Fibroblast of lung (primary cell): ENCODE data around the gene GABBR2. TPM values are rescaled to one million over a fixed set of nuclear protein-coding genes. Genes with fewer than 3 reads are reported as not detected.

Experiments
- DNase-seq, 2 donors: peaks; one replicate each; pipeline versions ENCODE4 v3.0.0 to v3.0.0-alpha.2; 2010; ENCODE audit warnings: low read depth in 2 of 2
- H2AFZ ChIP-seq: 2 replicates; pipeline ENCODE4 v1.5.1; 2012; ENCODE audit warnings: low read length, control low read depth, inconsistent platforms
- H3K27ac ChIP-seq: 2 replicates; pipeline ENCODE4 v1.5.1; 2011; ENCODE audit warnings: low read length, control low read depth; ENCODE audit not compliant: insufficient read depth
- H3K27me3 ChIP-seq: 2 replicates; pipeline ENCODE4 v1.5.1; 2011; ENCODE audit warnings: mild to moderate bottlenecking, low read length; ENCODE audit not compliant: control insufficient read depth, insufficient read depth
- H3K36me3 ChIP-seq: 2 replicates; pipeline ENCODE4 v1.5.1; 2011; ENCODE audit warnings: low read length; ENCODE audit not compliant: control insufficient read depth, insufficient read depth
- H3K4me1 ChIP-seq: 2 replicates; pipeline ENCODE4 v1.5.1; 2011; ENCODE audit warnings: low read length; ENCODE audit not compliant: control insufficient read depth, insufficient read depth; ENCODE audit errors: extremely low read depth
- H3K4me2 ChIP-seq: 2 replicates; pipeline ENCODE4 v1.5.1; 2011; ENCODE audit warnings: low read length, control low read depth; ENCODE audit not compliant: insufficient read depth; ENCODE audit errors: extremely low read depth
- H3K4me3 ChIP-seq, 4 experiments: fragments of 200-600 bp in 1 of 4; sonication (generic) in 1 of 4; replicated peaks in 1 of 4; 2 replicates each; pipeline ENCODE4 v1.5.1; 2011 to 2016; ENCODE audit warnings: low read length in 4 of 4, low read depth in 3 of 4, mild to moderate bottlenecking in 3 of 4, control low read depth in 2 of 4, inconsistent platforms in 1 of 4, mixed read lengths in 1 of 4; ENCODE audit not compliant: insufficient read depth in 1 of 4; ENCODE audit errors: control extremely low read depth in 1 of 4
- H3K79me2 ChIP-seq: 2 replicates; pipeline ENCODE4 v1.5.1; 2012; ENCODE audit warnings: mild to moderate bottlenecking, low read length, inconsistent platforms; ENCODE audit not compliant: control insufficient read depth, insufficient read depth
- H3K9ac ChIP-seq: 2 replicates; pipeline ENCODE4 v1.5.1; 2011; ENCODE audit warnings: mild to moderate bottlenecking, low read length, control low read depth; ENCODE audit not compliant: insufficient read depth
- H3K9me3 ChIP-seq: 2 replicates; pipeline ENCODE4 v1.5.1; 2012; ENCODE audit warnings: low read depth, low read length; ENCODE audit not compliant: control insufficient read depth, insufficient read depth
- H4K20me1 ChIP-seq: 2 replicates; pipeline ENCODE4 v1.5.1; 2011; ENCODE audit warnings: low read length; ENCODE audit not compliant: control insufficient read depth, insufficient read depth; ENCODE audit errors: extremely low read depth
- EZH2 ChIP-seq: IDR thresholded peaks from 2 replicates; pipeline ENCODE4 v1.5.1; 2012; ENCODE audit warnings: low read length, control low read depth, mild to moderate bottlenecking; ENCODE audit errors: missing control alignments
- polyA plus RNA-seq, 2 donors: library from polyadenylated mRNA; depleted of rRNA in 1 of 2; stranded (reverse) in 1 of 2; unstranded in 1 of 2; fragments of >200 nt; gene quantifications; 2 replicates each; pipeline ENCODE4 v1.2.1, GENCODE V29; 2011 to 2012; ENCODE audit warnings: missing spikeins in 1 of 2
- total RNA-seq: library from RNA; depleted of rRNA; stranded (reverse); fragments of >200 nt; gene quantifications from 2 replicates; pipeline ENCODE4 v1.2.1, GENCODE V29; 2014
- TF ChIP-seq, protein P1 (sequence below), 2 donors: IDR thresholded peaks in 1 of 2; conservative IDR thresholded peaks in 1 of 2; 1 replicate in 1 of 2; 2 replicates in 1 of 2; pipeline ENCODE4 v1.5.1; 2011 to 2012; ENCODE audit warnings: low read length in 2 of 2, control low read depth in 1 of 2, inconsistent platforms in 1 of 2, low read depth in 1 of 2, mild to moderate bottlenecking in 1 of 2

GABBR2 gene
- total and polyA plus RNA-seq, 2 donors (not counting 1 experiment from before 2014, with no cell fraction given): 0.32 to 0.33 TPM

DNA sequence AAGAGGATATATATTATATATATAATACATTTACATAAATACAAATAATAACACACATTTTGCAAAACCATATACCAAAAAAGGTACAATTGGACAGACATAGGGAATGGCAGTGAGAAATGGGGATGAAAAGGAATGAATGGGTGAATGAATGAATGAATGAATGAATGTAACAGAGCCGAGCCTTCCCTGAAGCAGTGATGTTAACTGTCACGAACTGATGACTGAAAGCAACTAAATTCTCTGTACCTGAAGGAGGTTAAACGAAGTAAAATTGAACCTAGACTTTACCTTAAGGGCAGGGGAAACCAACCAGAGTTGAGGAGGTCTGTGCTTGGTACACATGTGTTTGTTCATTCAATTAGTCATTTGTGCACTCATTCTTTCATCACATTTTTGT lies 283.7 kb downstream of the GABBR2 start:
- Histone ChIP-seq H3K4me2 (no peak overlapping the region), H3K4me1 (no peaks in the 10 kb centered on the region), H3K9me3 (no peaks in the 10 kb centered on the region), H3K27ac (no peak overlapping the region), H4K20me1 (no peaks in the 10 kb centered on the region), H3K4me3 (no peak overlapping the region), H3K36me3 (no peaks in the 10 kb centered on the region), H2AFZ (no peak overlapping the region), H3K79me2 (no peaks in the 10 kb centered on the region), H3K9ac (no peak overlapping the region), H3K27me3 (no peaks in the 10 kb centered on the region)
- DNase-seq: no peak
- TF ChIP-seq, protein P1, sequence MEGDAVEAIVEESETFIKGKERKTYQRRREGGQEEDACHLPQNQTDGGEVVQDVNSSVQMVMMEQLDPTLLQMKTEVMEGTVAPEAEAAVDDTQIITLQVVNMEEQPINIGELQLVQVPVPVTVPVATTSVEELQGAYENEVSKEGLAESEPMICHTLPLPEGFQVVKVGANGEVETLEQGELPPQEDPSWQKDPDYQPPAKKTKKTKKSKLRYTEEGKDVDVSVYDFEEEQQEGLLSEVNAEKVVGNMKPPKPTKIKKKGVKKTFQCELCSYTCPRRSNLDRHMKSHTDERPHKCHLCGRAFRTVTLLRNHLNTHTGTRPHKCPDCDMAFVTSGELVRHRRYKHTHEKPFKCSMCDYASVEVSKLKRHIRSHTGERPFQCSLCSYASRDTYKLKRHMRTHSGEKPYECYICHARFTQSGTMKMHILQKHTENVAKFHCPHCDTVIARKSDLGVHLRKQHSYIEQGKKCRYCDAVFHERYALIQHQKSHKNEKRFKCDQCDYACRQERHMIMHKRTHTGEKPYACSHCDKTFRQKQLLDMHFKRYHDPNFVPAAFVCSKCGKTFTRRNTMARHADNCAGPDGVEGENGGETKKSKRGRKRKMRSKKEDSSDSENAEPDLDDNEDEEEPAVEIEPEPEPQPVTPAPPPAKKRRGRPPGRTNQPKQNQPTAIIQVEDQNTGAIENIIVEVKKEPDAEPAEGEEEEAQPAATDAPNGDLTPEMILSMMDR (conservative IDR thresholded peaks at IDR 0.05 in 1 of 2, IDR thresholded peaks at IDR 0.05 in 1 of 2; ENCODE audit: low read depth in 1 of 2, low read length in 2 of 2): no peak
- TF ChIP-seq EZH2: no peak

DNA sequence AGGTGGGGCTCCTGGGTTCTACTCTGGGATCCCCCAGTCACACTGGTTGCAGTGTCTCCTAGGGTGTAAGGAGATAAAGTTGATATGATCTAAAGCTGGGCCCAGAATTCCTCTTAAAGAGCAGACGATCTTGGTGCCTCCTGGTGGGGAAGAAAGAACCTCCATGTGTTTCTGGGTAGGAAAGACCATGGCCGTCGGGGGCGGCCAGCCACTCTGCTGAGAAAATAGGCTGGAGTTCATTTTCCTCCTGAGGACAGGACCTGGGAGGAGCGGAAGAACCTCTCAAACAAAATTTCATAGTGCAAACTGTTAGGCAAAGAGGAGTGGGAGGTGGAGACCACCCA lies 289.5 kb downstream of the GABBR2 start:
- H3K79me2 ChIP-seq: no peaks in the 10 kb centered on the region
- no peaks in the 10 kb centered on the region for H3K9me3 ChIP-seq
- no peak overlapping the region for H3K4me2 ChIP-seq
- TF ChIP-seq, protein P1 (conservative IDR thresholded peaks at IDR 0.05 in 1 of 2, IDR thresholded peaks at IDR 0.05 in 1 of 2; ENCODE audit: low read depth in 1 of 2, low read length in 2 of 2): no peak
- no peak for TF ChIP-seq EZH2
- no peak overlapping the region for H3K4me3 ChIP-seq
- no peak overlapping the region for H3K9ac ChIP-seq
- no peak overlapping the region for H3K27ac ChIP-seq
- no peak overlapping the region for H2AFZ ChIP-seq
- H3K27me3 ChIP-seq: no peaks in the 10 kb centered on the region
- H3K36me3 ChIP-seq: no peaks in the 10 kb centered on the region
- no peak for DNase-seq
- H4K20me1 ChIP-seq: no peaks in the 10 kb centered on the region
- no peaks in the 10 kb centered on the region for H3K4me1 ChIP-seq

DNA sequence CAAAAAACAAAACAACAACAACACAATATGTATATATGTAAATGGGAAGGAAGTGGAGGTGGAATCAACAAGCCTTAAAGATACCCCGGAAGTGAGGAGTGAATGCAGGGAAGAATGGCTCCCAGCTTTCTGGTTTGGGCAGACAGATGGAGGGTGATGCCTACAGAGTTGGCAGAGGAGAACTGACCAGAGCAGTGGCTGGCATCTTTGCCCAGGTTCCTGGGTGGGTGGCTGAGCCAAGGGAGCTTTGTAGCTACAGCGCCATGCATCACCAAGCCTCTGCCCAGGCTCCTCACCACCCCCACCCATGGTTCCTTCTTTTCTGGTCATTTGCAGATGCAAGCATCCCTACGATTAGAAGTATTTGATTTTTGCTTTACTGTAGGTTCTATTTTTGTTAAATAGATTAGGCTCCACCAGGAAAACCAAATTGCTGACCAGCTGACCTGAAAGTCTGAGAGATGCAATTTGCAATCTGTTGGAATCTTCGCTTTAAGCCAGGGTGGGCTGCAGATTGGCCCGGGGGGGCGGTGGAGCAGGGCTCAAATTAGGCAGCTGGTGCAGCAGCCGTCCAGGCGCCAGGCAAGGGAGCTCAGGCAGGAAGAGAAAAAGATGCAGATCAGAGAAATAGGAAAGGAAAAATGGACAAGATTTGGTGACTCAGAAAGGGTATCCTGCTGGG lies 290.0 kb downstream of the GABBR2 start:
- H3K9ac ChIP-seq: no peak overlapping the region
- no peaks in the 10 kb centered on the region for H3K4me1 ChIP-seq
- no peaks in the 10 kb centered on the region for H3K36me3 ChIP-seq
- TF ChIP-seq, protein P1 (conservative IDR thresholded peaks at IDR 0.05 in 1 of 2, IDR thresholded peaks at IDR 0.05 in 1 of 2; ENCODE audit: low read depth in 1 of 2, low read length in 2 of 2): no peak
- TF ChIP-seq EZH2: no peak
- H3K27me3 ChIP-seq: no peaks in the 10 kb centered on the region
- H3K4me3 ChIP-seq: no peak overlapping the region
- H3K9me3 ChIP-seq: no peaks in the 10 kb centered on the region
- no peak overlapping the region for H3K27ac ChIP-seq
- DNase-seq: no peak
- no peaks in the 10 kb centered on the region for H4K20me1 ChIP-seq
- no peak overlapping the region for H3K4me2 ChIP-seq
- H2AFZ ChIP-seq: no peak overlapping the region
- H3K79me2 ChIP-seq: no peaks in the 10 kb centered on the region
